K562 (cell line): Measurements from ENCODE around the gene HPCAL1. TPM values are rescaled to one million over a fixed set of nuclear protein-coding genes. Genes with fewer than 3 reads are reported as not detected.
A peak's percentile ranks its signal among the peaks of the same experiment; 100 is the strongest.

Experiments used
- ATAC-seq: fragments of 200-7000 bp; cut with Tn5 transposase; 3 replicates; pipeline ENCODE4 v1.9.1; 2020; ENCODE audit warnings: moderate library complexity
- BruUV-seq: library from RNA; stranded (reverse); fragments of 400-500 nt; replicated peaks from 2 replicates; lab custom pipeline; 2021; lab: Mats Ljungman, UMichigan
- CTCF ChIA-PET: fragments of 300-600 bp; formaldehyde crosslinking; extraction: SDS; loops from one replicate; lab custom pipeline; 2021; ENCODE audit warnings: low intra/inter-chr PET ratio; lab: Yijun Ruan, JAX
- POLR2A ChIA-PET: fragments of 300-600, 350-650 bp; sonication (Branson Sonifier 250); formaldehyde crosslinking; extraction: SDS; loops from one replicate; lab custom pipeline; 2021; ENCODE audit warnings: antibody characterized with exemption, inconsistent platforms; lab: Yijun Ruan, JAX
- DNase-seq, 4 experiments: peaks; one replicate each; pipeline versions ENCODE4 v3.0.0 to v3.0.0-alpha.2; 2011 to 2018; ENCODE audit warnings: low spot score in 3 of 4, mixed read lengths in 3 of 4; ENCODE audit errors: extremely low read depth in 1 of 4
- FAIRE-seq: peaks from 2 replicates; lab custom pipeline; 2011; peaks lifted over from hg19 to GRCh38; lab: Jason Lieb, UNC
- H2AFZ ChIP-seq: 2 replicates; pipeline ENCODE4 v1.6.0; 2011; ENCODE audit warnings: low read depth, low read length, control low read depth, inconsistent platforms
- H3K27ac ChIP-seq: fragments of 200-600 bp; 3 replicates; pipeline ENCODE4 v1.8.0; 2011; ENCODE audit warnings: low read depth, mild to moderate bottlenecking, control low read depth, inconsistent platforms, low read length, moderate library complexity, mixed read lengths; ENCODE audit errors: extremely low read depth
- H3K27me3 ChIP-seq, 2 experiments: fragments of 300-600 bp in 1 of 2; 2 replicates in 1 of 2; 3 replicates in 1 of 2; pipeline versions ENCODE4 v1.6.0 to v1.8.0; 2011; ENCODE audit warnings: inconsistent platforms in 2 of 2, low read length in 2 of 2, mild to moderate bottlenecking in 1 of 2, mixed read lengths in 1 of 2, moderate library complexity in 1 of 2; ENCODE audit not compliant: control insufficient read depth in 2 of 2, insufficient read depth in 2 of 2
- H3K36me3 ChIP-seq: fragments of 300-600 bp; 3 replicates; pipeline ENCODE4 v1.8.0; 2011; ENCODE audit warnings: mild to moderate bottlenecking, low read length, inconsistent platforms; ENCODE audit not compliant: control insufficient read depth, insufficient read depth
- H3K4me1 ChIP-seq, 2 experiments: fragments of 200-600 bp in 1 of 2; replicated peaks in 1 of 2; 2 replicates in 1 of 2; 3 replicates in 1 of 2; pipeline versions ENCODE4 v1.5.1 to v1.8.0; 2011; ENCODE audit warnings: inconsistent platforms in 2 of 2, low read length in 2 of 2, mild to moderate bottlenecking in 1 of 2, mixed read lengths in 1 of 2, moderate library complexity in 1 of 2; ENCODE audit not compliant: control insufficient read depth in 2 of 2, insufficient read depth in 2 of 2
- H3K4me2 ChIP-seq: 2 replicates; pipeline ENCODE4 v1.6.1; 2011; ENCODE audit warnings: low read length, control low read depth, inconsistent platforms, mixed read lengths; ENCODE audit not compliant: insufficient read depth
- H3K4me3 ChIP-seq: fragments of 200-600 bp; sonication (generic), shearing (Covaris generic); 2 replicates; pipeline ENCODE4 v1.5.1; 2016; ENCODE audit warnings: control low read depth, inconsistent platforms
- H3K79me2 ChIP-seq: fragments of 200-600 bp; 3 replicates; pipeline ENCODE4 v1.8.0; 2011; ENCODE audit warnings: low read length, inconsistent platforms; ENCODE audit not compliant: control insufficient read depth, insufficient read depth
- H3K9ac ChIP-seq, 2 experiments: 2 replicates each; pipeline versions ENCODE4 v1.6.0 to v1.6.1; 2011; ENCODE audit warnings: low read depth in 2 of 2, low read length in 2 of 2, control low read depth in 1 of 2, inconsistent platforms in 1 of 2, mild to moderate bottlenecking in 1 of 2, mixed read lengths in 1 of 2; ENCODE audit not compliant: insufficient read depth in 1 of 2
- H3K9me1 ChIP-seq: one replicate; pipeline ENCODE4 v1.6.0; 2011; ENCODE audit warnings: inconsistent platforms, mild to moderate bottlenecking, low read length, moderate library complexity; ENCODE audit not compliant: control insufficient read depth, insufficient read depth
- H3K9me3 ChIP-seq: replicated peaks from 2 replicates; pipeline ENCODE4 v1.5.1; 2011; ENCODE audit warnings: low read depth, low read length, inconsistent platforms; ENCODE audit not compliant: control insufficient read depth, insufficient read depth
- H4K20me1 ChIP-seq: replicated peaks from 2 replicates; pipeline ENCODE4 v1.6.1; 2011; ENCODE audit warnings: low read length, inconsistent platforms, mixed read lengths; ENCODE audit not compliant: control insufficient read depth, insufficient read depth
- ARID1B ChIP-seq: fragments of 450-650 bp; IDR thresholded peaks from 2 replicates; pipeline ENCODE4 v1.6.1; 2016; ENCODE audit warnings: antibody characterized with exemption, mild to moderate bottlenecking, inconsistent platforms
- CBX1 ChIP-seq: sonication (generic); IDR thresholded peaks from 2 replicates; pipeline ENCODE4 v1.6.1; 2016; ENCODE audit warnings: antibody characterized with exemption, low read depth, mild to moderate bottlenecking
- ESRRA ChIP-seq: fragments of 450-650 bp; IDR thresholded peaks from 2 replicates; pipeline ENCODE4 v1.6.1; 2014; ENCODE audit warnings: low read depth, mild to moderate bottlenecking, moderate library complexity, borderline replicate concordance
- KAT7 ChIP-seq: sonication (generic); formaldehyde crosslinking; IDR thresholded peaks from 2 replicates; pipeline ENCODE4 v1.8.0; 2022; ENCODE audit warnings: missing genetic modification reagents, mild to moderate bottlenecking, borderline replicate concordance
- KLF6 ChIP-seq: fragments of 250-450 bp; sonication (Bioruptor Pico); IDR thresholded peaks from 2 replicates; pipeline ENCODE4 v1.4.0; 2020; ENCODE audit warnings: mild to moderate bottlenecking, moderate library complexity, borderline replicate concordance
- NUFIP1 ChIP-seq: fragments of 450-650 bp; IDR thresholded peaks from 2 replicates; pipeline ENCODE4 v1.6.1; 2018; ENCODE audit not compliant: partially characterized antibody
- SNAPC5 ChIP-seq: fragments of 250-450 bp; sonication (Bioruptor Pico); IDR thresholded peaks from 2 replicates; pipeline ENCODE4 v1.8.0; 2021; ENCODE audit warnings: moderate library complexity, mild to moderate bottlenecking, inconsistent platforms
- ZNF347 ChIP-seq: fragments of 450-650 bp; formaldehyde crosslinking; IDR thresholded peaks from 2 replicates; pipeline ENCODE4 v1.4.0; 2020; ENCODE audit warnings: low read depth, mild to moderate bottlenecking, moderate library complexity
- whole genome bisulfite sequencing: fragments of 100-300 bp; shearing (Covaris generic); methylation state at CpG from one replicate; pipeline ENCODE4 v1.1.6; 2016; ENCODE audit warnings: low coverage, mixed read lengths; ENCODE audit not compliant: insufficient coverage; ENCODE audit errors: missing lambda C conversion rate; 5-methylcytosine and 5-hydroxymethylcytosine counted together
- in situ Hi-C: fragments of 300-500 bp; cut with MboI; formaldehyde crosslinking; loops from 4 replicates; pipeline ENCODE4 v1.15.0; 2018; ENCODE audit warnings: inconsistent platforms, mixed read lengths
- intact Hi-C: fragments of 100-400 bp; cut with micrococcal nuclease; formaldehyde crosslinking; loops from 2 replicates; pipeline ENCODE4 v1.14.2; 2022
- polyA plus RNA-seq, 8 experiments: library from polyadenylated mRNA; depleted of rRNA in 4 of 8; stranded (reverse) in 5 of 8; unstranded in 3 of 8; fragments of >200 nt; fragmentation: Nextera tagmentation in 2 of 8; fragmentation: Illumina TruSeq in 1 of 8; extraction: Ambion mirVana in 2 of 8; extraction: Trizol in 1 of 8; gene quantifications; 2 replicates each; pipeline versions ENCODE4 v1.2.1 to v1.2.3, GENCODE V29; 2011 to 2014; ENCODE audit warnings: inconsistent platforms in 1 of 8, missing spikeins in 1 of 8
- total RNA-seq, 7 experiments: library from RNA; depleted of rRNA in 6 of 7; stranded (reverse); fragments of >200 nt in 6 of 7; fragmentation: Illumina TruSeq in 2 of 7; extraction: Trizol in 2 of 7; gene quantifications; 2 replicates each; pipeline versions ENCODE4 v1.2.1 to v1.2.3, GENCODE V29; 2011 to 2021; ENCODE audit warnings: low replicate concordance in 1 of 7
- TF ChIP-seq, protein P1 (sequence below): fragments of 450-650 bp; IDR thresholded peaks from 2 replicates; pipeline ENCODE4 v1.6.1; 2018; ENCODE audit not compliant: partially characterized antibody
- TF ChIP-seq, protein P2 (sequence below): fragments of 450-650 bp; IDR thresholded peaks from 2 replicates; pipeline ENCODE4 v1.7.1; 2018; ENCODE audit warnings: mild to moderate bottlenecking, low read depth; ENCODE audit not compliant: partially characterized antibody

The HPCAL1 gene
- total and polyA plus RNA-seq, 9 of the 15 experiments (the other 6 are each of a cell fraction or from before 2014, with no cell fraction given) = 2.7 to 65.5 (median 23.9) TPM

- H3K36me3 ChIP-seq = no peaks in the 10 kb centered on the region; the same call in 2 of the 3 replicates
- intact Hi-C loops = no loop called here
- H3K9ac ChIP-seq = peak overlapping the region in 1 of 2 experiments; percentile 23; a peak in 1 of 4 replicates
- FAIRE-seq = no peak
- no peak overlapping the region for H3K27ac ChIP-seq
- peaks cover 23 to 74% of the 10 kb centered on the region in 2 experiments; a peak in 4 of 5 replicates for H3K4me1 ChIP-seq
- peaks cover 33% of the 10 kb centered on the region for H3K79me2 ChIP-seq
- H4K20me1 ChIP-seq = peaks cover 19% of the 10 kb centered on the region
- H3K27me3 ChIP-seq = no peaks in the 10 kb centered on the region
- H2AFZ ChIP-seq = no peak overlapping the region
- in situ Hi-C loops = no loop called here
- no peak for ATAC-seq
- no peak overlapping the region for H3K4me3 ChIP-seq
- ChIA-PET POLR2A (no interaction called here), CTCF (no interaction called here)
- no TSS peak for BruUV-seq
- no peak overlapping the region for H3K4me2 ChIP-seq
- no peak for DNase-seq
- H3K9me3 ChIP-seq = no peaks in the 10 kb centered on the region
- WGBS = 82% methylated on average over 6 of the region's 7 CpGs
- TF ChIP-seq KLF6 (CRISPR knock-in tag) (no peak), SNAPC5 (CRISPR knock-in tag) (no peak), ZNF347 (CRISPR knock-in tag) (no peak), ARID1B (no peak), CBX1 (no peak), KAT7 (no peak), NUFIP1 (no peak), ESRRA (no peak)
- TF ChIP-seq, protein P1, sequence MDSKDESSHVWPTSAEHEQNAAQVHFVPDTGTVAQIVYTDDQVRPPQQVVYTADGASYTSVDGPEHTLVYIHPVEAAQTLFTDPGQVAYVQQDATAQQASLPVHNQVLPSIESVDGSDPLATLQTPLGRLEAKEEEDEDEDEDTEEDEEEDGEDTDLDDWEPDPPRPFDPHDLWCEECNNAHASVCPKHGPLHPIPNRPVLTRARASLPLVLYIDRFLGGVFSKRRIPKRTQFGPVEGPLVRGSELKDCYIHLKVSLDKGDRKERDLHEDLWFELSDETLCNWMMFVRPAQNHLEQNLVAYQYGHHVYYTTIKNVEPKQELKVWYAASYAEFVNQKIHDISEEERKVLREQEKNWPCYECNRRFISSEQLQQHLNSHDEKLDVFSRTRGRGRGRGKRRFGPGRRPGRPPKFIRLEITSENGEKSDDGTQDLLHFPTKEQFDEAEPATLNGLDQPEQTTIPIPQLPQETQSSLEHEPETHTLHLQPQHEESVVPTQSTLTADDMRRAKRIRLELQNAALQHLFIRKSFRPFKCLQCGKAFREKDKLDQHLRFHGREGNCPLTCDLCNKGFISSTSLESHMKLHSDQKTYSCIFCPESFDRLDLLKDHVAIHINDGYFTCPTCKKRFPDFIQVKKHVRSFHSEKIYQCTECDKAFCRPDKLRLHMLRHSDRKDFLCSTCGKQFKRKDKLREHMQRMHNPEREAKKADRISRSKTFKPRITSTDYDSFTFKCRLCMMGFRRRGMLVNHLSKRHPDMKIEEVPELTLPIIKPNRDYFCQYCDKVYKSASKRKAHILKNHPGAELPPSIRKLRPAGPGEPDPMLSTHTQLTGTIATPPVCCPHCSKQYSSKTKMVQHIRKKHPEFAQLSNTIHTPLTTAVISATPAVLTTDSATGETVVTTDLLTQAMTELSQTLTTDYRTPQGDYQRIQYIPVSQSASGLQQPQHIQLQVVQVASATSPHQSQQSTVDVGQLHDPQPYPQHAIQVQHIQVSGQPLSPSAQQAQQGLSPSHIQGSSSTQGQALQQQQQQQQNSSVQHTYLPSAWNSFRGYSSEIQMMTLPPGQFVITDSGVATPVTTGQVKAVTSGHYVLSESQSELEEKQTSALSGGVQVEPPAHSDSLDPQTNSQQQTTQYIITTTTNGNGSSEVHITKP = no peak
- TF ChIP-seq, protein P2, sequence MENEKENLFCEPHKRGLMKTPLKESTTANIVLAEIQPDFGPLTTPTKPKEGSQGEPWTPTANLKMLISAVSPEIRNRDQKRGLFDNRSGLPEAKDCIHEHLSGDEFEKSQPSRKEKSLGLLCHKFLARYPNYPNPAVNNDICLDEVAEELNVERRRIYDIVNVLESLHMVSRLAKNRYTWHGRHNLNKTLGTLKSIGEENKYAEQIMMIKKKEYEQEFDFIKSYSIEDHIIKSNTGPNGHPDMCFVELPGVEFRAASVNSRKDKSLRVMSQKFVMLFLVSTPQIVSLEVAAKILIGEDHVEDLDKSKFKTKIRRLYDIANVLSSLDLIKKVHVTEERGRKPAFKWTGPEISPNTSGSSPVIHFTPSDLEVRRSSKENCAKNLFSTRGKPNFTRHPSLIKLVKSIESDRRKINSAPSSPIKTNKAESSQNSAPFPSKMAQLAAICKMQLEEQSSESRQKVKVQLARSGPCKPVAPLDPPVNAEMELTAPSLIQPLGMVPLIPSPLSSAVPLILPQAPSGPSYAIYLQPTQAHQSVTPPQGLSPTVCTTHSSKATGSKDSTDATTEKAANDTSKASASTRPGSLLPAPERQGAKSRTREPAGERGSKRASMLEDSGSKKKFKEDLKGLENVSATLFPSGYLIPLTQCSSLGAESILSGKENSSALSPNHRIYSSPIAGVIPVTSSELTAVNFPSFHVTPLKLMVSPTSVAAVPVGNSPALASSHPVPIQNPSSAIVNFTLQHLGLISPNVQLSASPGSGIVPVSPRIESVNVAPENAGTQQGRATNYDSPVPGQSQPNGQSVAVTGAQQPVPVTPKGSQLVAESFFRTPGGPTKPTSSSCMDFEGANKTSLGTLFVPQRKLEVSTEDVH = no peak
- H3K9me1 ChIP-seq = peaks cover 7% of the 10 kb centered on the region
Measured at GRCh38 chr2:10372862-10373240, 70.1 kb downstream of the HPCAL1 start.
